Mammary epithelial cell (primary cell): ENCODE data around the gene IPCEF1.

ENCODE experiments used
- CTCF ChIP-seq, 2 donors: IDR thresholded peaks in 1 of 2; conservative IDR thresholded peaks in 1 of 2; 2 replicates each; pipeline ENCODE4 v1.5.1; 2011 to 2012; ENCODE audit warnings: inconsistent platforms in 2 of 2, low read length in 2 of 2, mild to moderate bottlenecking in 2 of 2, control low read depth in 1 of 2, low read depth in 1 of 2; ENCODE audit not compliant: insufficient read depth in 1 of 2; ENCODE audit errors: extremely low read depth in 1 of 2
- EZH2 ChIP-seq: IDR thresholded peaks from 2 replicates; pipeline ENCODE4 v1.6.1; 2012; ENCODE audit warnings: low read length, inconsistent platforms, borderline replicate concordance

GRCh38 chr6:154390034-154390433, 33.4 kb upstream of the IPCEF1 start:
- TF ChIP-seq CTCF (conservative IDR thresholded peaks at IDR 0.05 in 1 of 2, IDR thresholded peaks at IDR 0.05 in 1 of 2; ENCODE audit: extremely low read depth in 1 of 2, insufficient read depth in 1 of 2, low read depth in 1 of 2, low read length in 2 of 2) (no peak), EZH2 (no peak)
